ENCODE measurements around the gene GOLGA2.

GOLGA2 gene

GRCh38 chr9:128271112-128271511 lies 4.7 kb downstream of the GOLGA2 start:
- H3K4me3 ChIP-seq (ENCODE audit: low read depth, low read length), result no peak overlapping the region
- DNase-seq (ENCODE audit: low read depth), result no peak
- in situ Hi-C loops (cut with HindIII; ENCODE audit: low sequenced_read_pairs), result no loop called here
- TF ChIP-seq CTCF (IDR thresholded peaks at IDR 0.05; ENCODE audit: low read depth, low read length, missing control alignments), result no peak

DNA sequence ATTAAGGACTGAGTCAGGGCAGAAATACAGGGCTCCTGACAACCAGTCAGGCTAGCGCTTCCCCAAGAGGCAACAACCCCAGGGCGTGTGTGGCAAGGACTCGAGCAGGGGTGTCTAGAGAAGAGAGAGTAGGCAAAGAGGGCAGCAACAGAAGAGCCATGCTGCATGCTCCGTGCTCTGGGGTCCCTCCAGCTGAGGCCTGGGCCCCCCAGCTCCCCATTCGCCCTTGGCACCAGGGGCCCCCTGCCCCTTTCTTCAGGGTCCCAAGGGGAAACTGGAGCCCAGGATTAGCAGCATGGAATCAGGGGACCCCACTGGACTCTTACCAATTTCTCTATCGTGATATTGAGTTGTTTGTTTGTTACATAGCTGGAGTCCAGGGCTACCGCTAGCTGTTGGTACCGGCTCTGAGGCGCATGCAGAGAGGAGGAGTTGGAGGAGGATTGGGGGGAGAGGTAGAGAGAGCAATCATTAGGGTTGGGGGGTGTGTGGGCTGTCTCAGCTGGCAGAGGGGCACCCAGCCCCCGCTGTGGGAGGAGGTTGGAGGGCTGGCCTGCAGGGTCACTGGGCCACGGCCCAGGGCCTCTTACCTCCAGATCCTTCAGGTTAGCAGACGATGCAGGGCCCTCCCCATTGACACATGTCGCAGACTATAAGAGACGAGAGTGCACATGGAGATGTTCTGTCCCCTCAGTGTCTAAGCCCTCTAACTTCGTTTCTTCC lies 8.8 kb downstream of the GOLGA2 start:
- no peak for TF ChIP-seq CTCF (IDR thresholded peaks at IDR 0.05; ENCODE audit: low read depth, low read length, missing control alignments)
- H3K4me3 ChIP-seq (ENCODE audit: low read depth, low read length), result no peak overlapping the region
- in situ Hi-C loops (cut with HindIII; ENCODE audit: low sequenced_read_pairs), result no loop called here
- no peak for DNase-seq (ENCODE audit: low read depth)

- no peak for DNase-seq (ENCODE audit: low read depth)
- H3K4me3 ChIP-seq (ENCODE audit: low read depth, low read length), result no peak overlapping the region
- no peak for TF ChIP-seq CTCF (IDR thresholded peaks at IDR 0.05; ENCODE audit: low read depth, low read length, missing control alignments)
- in situ Hi-C loops (cut with HindIII; ENCODE audit: low sequenced_read_pairs), result no loop called here
These were observed 10.4 kb downstream of the GOLGA2 start for GRCh38 chr9:128265348-128265847.

DNA sequence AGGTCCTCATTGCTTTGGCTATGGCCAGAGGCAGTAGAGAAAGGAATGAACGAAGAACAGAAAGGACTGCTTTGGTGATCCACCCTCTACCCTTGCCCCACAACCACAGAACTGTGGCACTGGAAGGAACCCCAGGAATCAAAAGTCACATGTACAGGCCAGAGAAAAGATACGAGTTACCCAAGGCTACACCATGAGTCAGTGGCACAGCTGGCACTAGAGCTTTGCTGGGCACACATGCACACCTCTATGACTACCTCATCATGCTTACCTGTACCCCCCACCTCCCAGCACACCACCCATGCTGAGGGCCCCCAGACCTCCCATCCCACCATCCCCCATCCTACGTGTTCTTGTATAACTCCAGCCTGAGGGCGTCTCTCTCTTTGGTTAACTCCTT lies 13.1 kb downstream of the GOLGA2 start:
- in situ Hi-C loops (cut with HindIII; ENCODE audit: low sequenced_read_pairs), result no loop called here
- no peak for DNase-seq (ENCODE audit: low read depth)

DNA sequence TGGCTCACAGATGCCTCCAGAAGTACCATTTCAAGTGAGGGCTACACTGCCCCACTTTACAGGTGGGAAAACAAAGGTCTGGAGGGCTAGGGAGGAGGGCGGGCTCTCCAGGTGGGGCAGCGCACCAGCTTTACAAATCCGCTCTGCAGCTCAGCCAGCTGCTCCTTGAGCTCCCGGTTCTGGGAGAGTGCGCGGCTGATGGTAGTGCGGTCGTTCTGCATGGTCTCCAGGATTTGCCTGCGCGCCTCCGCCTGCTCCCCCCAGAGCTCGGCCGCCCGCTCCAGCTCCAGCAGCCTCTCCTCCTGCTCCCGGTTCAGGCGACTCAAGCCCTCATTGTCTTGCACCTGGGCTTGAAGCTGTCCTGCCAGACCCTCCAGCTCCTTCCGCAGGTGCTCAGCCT lies 15.5 kb downstream of the GOLGA2 start:
- TF ChIP-seq CTCF (IDR thresholded peaks at IDR 0.05; ENCODE audit: low read depth, low read length, missing control alignments), result no peak
- no peak for DNase-seq (ENCODE audit: low read depth)
- in situ Hi-C loops (cut with HindIII; ENCODE audit: low sequenced_read_pairs), result no loop called here
- H3K4me3 ChIP-seq (ENCODE audit: low read depth, low read length), result no peak overlapping the region

More for the DNA sequence above, 13.1 kb downstream of the GOLGA2 start:
- H3K4me3 ChIP-seq (ENCODE audit: low read depth, low read length), result no peak overlapping the region
- TF ChIP-seq CTCF (IDR thresholded peaks at IDR 0.05; ENCODE audit: low read depth, low read length, missing control alignments), result no peak

- in situ Hi-C loops (cut with HindIII; ENCODE audit: low sequenced_read_pairs), result no loop called here
- DNase-seq (ENCODE audit: low read depth), result no peak
- no peak for TF ChIP-seq CTCF (IDR thresholded peaks at IDR 0.05; ENCODE audit: low read depth, low read length, missing control alignments)
These were observed 16.7 kb downstream of the GOLGA2 start for GRCh38 chr9:128259156-128259555.

More at GRCh38 chr9:128259156-128259555, 16.7 kb downstream of the GOLGA2 start:
- no peak overlapping the region for H3K4me3 ChIP-seq (ENCODE audit: low read depth, low read length)

Data from astrocyte of the cerebellum (primary cell).